HG03460 (cell line): ENCODE measurements around the gene MAN1C1.

ENCODE experiments used
- ATAC-seq: cut with Tn5 transposase; IDR thresholded peaks from one replicate; pipeline ENCODE4 v1.9.1; 2021; ENCODE audit not compliant: unreplicated experiment

MAN1C1 gene

DNA sequence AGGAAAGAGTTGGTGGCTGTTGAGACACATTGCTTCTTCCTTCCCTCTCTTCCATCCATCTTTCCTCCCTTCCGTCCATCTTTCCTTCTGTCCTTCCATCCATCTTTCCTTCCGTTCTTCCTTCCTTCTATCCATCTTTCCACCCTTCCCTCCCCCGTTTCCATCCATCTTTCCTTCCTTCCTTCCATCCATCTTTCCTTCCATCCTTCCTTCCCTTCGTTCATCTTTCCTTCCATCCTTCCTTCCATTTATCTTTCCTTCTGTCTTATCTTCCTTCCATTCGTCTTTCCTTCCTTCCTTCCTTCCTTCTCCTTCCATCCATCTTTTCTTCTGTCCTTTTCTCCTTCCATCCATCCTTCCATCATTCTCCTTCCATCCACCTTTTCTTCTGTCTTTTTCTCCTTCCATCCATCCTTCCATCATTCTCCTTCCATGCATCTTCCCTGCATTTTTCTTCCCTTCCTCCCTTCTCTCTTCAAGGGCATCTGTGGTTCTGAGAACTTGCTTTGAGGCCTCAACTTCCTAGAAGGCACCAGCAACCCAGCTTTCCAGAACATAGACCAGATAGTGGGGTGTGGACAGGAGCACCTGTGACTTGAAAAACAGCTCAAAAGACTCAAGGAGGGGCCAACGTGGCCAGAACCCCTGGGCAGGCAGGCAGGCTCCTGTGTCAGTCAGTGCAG, 134.5 kb downstream of the MAN1C1 start:
- no peak for ATAC-seq

DNA sequence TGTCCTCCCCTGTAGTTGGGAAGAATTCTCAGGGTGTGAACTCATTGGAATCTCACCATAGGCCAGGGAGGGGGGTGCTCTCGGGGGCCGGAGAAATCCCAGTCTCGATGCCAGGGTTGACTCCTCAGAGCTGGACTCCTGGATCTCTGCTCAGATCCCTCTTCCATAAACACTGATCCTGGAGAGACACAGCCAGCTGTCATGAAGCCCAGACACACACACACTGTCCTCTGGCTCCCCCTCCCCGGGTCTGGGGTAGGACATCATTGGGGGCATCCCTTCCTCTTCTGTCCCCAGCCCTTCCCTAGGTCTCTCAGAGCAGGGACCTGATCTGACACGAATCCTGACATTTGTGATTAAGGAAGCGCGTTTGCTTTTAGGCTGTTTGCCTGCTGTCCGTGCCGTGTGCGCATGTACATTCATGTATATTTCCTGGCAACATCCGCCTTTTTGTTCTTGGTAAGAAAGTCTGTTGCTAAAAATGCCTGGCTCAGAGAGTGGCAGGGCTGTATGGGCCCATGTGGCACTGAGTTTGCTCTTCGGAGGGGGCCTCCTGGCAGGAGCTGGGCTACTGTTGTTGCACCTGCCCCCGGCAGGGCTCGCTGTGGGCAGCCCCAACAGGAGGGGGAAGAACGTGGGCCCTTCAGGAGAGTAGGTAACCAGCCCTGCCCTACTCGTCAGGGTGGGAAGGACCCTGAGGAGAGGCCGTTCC, 138.0 kb downstream of the MAN1C1 start:
- ATAC-seq = no peak

GRCh38 chr1:25755475-25756125, 139.0 kb downstream of the MAN1C1 start:
- no peak for ATAC-seq

DNA sequence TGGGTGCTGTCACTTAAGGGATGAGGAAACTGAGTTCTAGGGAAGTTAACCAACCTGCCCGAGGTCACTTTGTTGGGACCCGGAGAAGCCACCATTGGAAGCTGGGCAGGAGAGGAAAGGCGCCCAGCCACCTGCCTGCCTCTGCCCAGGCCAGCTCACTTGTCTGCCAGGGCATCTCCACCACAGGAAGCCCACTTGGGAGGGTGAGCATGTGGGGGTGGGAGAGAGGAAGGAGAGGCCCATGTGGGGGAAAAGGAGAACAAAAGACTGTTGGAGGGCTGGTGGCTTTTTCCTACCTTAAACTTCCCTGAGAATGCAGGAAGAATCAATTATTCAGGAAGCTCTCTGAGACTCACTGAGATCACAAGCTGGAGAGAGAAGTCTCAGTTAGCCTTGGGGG, 139.6 kb downstream of the MAN1C1 start:
- no peak for ATAC-seq

DNA sequence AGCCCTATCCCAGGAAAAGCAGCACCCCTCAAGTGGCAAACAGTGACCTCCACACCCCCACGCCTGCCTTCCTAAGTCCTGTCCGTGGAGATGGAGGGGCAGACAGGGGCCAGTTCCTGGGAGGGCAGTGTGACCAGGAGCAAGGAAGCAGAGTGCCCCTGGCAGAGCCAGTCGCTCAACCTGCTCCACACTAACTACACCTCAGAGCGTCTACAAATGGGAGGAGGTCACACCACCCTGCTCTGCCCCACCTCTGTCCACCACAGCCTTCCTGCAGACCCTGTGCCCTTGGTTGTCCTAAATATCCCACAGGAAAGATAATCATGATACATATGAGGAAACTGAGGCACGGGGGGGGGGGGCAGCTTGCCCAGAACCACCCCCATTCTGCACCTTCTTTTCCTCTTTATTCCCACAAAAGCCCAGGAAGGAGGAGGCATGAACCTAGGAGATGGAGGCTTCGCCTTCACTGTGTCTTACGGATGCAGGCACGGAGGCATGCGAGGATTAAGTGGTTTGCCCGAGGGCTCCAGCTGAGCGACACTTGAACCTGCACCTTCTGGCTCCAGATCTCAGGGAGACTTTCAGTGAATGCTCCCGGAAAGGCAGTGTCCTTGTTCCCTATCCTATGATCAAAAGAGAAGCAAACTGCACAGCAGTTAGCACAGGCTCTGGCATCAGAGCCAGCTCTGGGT, 140.7 kb downstream of the MAN1C1 start:
- ATAC-seq = no peak

DNA sequence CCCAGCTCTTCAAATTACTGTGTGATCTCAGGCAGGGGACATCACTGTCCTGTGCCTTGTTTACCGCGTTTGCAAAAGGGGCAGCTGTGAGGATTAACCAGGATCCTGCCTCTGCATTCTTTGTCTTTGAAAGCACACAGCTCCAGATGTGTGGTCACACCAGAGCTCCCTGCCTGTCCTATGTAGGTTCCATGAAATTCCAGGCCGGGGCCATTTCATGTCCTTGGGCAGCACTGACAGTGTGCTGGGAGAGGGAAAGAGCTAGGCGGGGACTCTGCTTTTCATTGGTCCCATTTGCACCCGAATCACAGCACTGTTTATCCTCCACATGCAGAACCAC, 141.2 kb downstream of the MAN1C1 start:
- no peak for ATAC-seq

DNA sequence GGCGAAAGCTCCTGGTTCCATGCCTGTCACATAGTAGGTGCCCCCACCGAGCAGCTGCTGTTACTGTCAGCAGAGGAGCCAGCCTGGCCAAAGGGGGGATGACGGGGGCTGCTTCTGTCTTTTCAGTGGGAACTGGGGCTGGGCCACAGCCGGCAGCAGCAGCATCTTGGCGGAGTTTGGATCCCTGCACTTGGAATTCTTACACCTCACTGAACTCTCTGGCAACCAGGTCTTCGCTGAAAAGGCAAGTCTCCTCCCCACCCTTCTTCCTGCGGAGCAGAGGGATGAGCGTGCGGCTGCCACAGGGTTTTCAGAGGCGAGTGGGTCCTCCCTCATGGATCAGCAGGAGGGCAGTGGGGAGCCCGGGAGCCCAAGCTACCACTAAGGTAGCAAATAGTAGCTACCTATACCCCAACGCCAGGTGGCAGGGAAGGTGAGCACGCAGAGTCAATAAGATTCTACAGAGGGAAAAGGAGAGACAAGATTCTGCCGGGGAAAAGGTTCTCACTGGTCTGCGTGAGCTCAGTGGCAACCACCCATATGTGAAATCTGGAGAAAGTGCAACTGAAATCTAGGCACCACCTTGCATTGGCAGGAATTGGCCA, 142.0 kb downstream of the MAN1C1 start:
- no peak for ATAC-seq

- no peak for ATAC-seq
Measured at GRCh38 chr1:25760122-25760719, 143.6 kb downstream of the MAN1C1 start.

DNA sequence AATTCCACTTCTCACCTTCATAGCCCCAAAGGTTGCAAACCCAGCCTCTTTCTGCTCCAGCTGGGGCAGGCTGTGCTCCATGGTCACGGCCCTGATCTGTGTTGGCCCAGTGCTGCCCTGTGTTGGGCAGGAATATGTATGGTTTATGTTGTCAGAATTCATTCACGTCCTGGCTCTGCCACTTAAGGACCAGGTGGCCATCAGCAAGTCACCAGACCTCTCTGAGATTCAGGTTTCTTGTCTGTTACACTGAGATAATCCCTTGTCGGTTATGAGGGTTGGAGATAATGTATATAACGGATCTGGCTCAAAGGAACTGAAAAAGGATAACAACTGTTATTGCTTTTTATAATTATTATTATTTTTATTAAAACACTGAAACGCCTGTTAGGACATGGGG, 144.3 kb downstream of the MAN1C1 start:
- no peak for ATAC-seq

GRCh38 chr1:25763493-25763892, 146.9 kb downstream of the MAN1C1 start:
- ATAC-seq = no peak

DNA sequence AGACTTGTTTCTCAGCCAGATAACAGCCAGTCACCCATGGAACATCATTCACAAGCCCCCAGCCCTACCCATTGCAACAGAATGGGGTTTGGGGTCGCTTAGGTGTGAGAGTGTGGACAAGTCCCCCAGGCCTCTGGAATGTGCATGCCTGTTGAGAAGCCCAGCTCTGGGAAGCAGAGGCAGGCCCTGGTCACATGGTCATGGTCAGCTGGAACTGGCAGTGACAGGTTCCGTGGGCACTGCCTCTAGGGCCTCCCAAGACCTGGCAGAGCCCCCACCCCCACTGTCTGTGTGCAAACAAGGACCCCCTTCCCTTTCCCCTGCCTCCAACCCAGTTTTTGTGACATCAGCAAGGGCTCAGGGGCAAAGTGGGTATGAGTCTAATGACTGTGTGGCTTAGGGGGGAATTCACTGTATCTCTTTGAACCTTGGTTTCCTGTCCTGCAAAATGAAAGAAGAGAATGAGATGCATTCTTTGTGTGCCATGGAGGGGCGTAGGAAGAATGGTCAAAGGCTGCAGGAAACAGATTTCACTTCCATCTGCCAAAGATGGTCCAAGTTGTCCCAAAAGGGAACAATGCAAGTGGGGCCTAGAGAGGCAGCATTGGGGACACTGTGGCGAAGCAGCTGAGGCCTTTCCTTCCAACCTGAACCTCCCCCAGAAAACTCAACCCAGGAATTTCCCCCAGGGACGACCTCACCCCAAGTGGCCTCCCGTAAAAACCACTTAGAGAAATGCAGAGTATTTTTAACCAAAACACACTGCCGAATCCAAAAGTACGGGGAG, 148.7 kb downstream of the MAN1C1 start:
- ATAC-seq = no peak

DNA sequence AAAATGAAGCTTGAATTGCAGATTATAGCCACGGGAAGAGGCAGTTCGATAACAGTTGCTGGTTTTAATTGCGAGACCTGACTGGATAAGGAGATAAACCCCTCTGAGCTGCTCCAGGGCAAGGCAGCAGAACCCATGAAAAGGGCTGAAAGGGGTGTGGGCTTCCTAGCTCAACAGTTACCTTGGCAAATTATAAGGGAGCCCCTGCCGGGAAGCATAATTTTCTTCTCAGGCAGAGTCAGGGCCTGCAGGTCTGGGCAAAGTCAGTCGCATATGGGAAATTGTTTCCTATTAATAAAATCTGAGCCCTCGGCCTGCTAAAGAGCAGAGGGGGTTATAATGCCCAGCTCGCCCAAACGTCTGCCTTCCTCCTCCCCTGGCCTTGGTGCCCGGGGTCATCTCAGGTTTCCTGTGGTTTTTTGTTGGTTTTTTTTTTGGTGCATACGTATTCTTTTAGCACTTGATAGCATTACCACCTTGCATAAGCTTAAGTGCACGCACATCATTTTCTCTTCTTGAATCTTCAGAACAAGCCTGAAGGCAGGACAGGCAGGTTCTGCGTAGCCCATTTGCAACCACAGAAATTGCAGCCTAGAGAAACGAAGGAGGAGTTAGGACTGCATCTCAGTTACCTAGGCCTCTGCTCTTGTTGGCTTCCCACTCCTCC, 149.5 kb downstream of the MAN1C1 start:
- ATAC-seq = no peak

DNA sequence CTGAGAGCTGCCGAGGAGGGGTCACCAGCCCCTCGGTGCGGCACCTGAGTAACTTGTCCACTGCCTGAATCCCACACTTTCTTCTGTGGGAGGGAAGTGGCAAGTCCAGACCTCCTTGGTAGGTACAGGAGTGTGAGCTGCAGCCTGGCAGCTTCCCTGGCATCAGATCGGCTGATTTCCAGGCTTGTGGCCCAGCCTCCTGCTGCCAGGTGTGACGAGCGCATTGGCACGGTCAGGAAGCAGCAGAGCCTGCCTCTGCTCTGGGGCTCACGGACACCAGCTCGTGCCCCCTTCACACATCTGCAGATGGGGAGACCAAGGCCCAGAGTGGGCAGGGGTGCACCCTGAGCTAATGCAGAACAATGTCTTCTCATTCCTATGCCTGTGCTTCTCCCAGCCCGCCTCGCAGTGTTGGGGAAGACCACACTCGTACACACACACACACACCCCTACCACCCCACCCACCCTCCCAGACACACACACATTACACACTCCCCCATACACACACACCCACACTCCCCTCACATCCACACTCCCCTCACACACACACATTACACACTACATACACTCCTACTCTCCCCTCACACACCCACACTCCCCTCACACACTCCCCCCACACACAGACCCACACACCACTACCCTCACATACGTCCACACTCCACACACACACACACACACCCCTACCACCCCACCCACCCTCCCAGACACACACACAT, 150.3 kb downstream of the MAN1C1 start:
- no peak for ATAC-seq

GRCh38 chr1:25767437-25767770, 150.8 kb downstream of the MAN1C1 start:
- no peak for ATAC-seq

GRCh38 chr1:25768999-25769398, 152.4 kb downstream of the MAN1C1 start:
- ATAC-seq = no peak

DNA sequence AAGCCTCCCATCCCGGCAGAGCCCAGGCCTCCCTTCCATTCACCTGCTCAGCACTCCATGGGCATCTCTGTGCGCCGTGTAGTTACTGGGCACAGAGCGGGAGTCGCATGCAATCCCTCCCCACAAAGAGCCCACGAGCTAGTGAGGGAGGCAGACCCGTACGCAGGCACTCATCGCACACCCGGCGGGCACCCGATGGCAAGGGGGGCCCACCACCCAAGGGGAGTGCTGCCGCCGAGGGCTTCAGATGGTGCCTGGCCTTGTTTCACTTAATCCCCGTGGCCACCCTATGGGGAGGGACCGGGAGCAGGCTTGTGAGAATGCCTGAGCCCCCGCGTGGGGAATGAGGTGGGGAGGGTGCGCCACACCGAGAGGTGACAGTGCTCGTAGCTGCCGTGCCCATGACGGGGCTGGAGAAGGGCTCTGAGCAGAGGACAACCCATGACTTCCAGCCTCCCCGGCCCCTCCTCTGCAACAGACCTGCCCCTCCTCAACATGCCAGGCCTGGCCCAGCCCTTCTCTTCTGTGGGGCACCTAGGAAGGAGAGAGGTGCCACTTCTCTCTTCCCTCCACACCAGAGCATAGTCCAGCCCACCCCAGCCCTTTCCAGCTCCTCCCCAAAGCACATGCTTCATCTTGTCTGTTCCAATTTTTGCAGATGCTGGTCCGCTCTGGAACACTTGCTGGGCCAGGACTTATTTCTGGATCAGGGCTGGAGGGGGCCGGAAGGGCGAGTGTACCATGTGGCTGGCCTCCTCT, 153.2 kb downstream of the MAN1C1 start:
- ATAC-seq = no peak

- ATAC-seq = no peak
Measured at GRCh38 chr1:25770541-25771220, 154.1 kb downstream of the MAN1C1 start.
